HepG2 (cell line): Measurements from ENCODE around the gene RAP1GAP2. TPM values are rescaled to one million over a fixed set of nuclear protein-coding genes. Genes with fewer than 3 reads are reported as not detected.

Experiments used
- ATAC-seq: fragments of 200-7000 bp; cut with Tn5 transposase; 3 replicates; pipeline ENCODE4 v1.9.1; 2020; ENCODE audit warnings: mild to moderate bottlenecking, moderate library complexity
- BruUV-seq: library from RNA; stranded (reverse); fragments of 400-500 nt; replicated peaks from 2 replicates; lab custom pipeline; 2021; lab: Mats Ljungman, UMichigan
- CTCF ChIA-PET: fragments of 300-600 bp; formaldehyde crosslinking; extraction: SDS; loops from one replicate; lab custom pipeline; 2021; ENCODE audit warnings: low total read pairs, inconsistent platforms, low intra/inter-chr PET ratio; lab: Yijun Ruan, JAX
- POLR2A ChIA-PET: fragments of 350-600 bp; sonication (Branson Sonifier 250); formaldehyde crosslinking; loops from one replicate; lab custom pipeline; 2020; ENCODE audit warnings: antibody characterized with exemption, inconsistent platforms; lab: Yijun Ruan, JAX
- DNase-seq: peaks from one replicate; pipeline ENCODE4 v3.0.0-alpha.2; 2015; ENCODE audit warnings: low spot score
- FAIRE-seq: peaks from 3 replicates; lab custom pipeline; 2011; peaks lifted over from hg19 to GRCh38; lab: Jason Lieb, UNC
- H2AFZ ChIP-seq: one replicate; pipeline ENCODE4 v1.6.1; 2011; ENCODE audit warnings: low read length, inconsistent platforms
- H3K27ac ChIP-seq: fragments of 300-600 bp; 3 replicates; pipeline ENCODE4 v1.8.0; 2011; ENCODE audit warnings: mixed run types, mild to moderate bottlenecking, mixed read lengths, low read length, inconsistent platforms; ENCODE audit not compliant: insufficient read depth; ENCODE audit errors: extremely low read length
- H3K27me3 ChIP-seq, 2 experiments: fragments of 200-600 bp in 1 of 2; 2 replicates in 1 of 2; 3 replicates in 1 of 2; pipeline versions ENCODE4 v1.6.0 to v1.8.0; 2011; ENCODE audit warnings: low read length in 2 of 2, mild to moderate bottlenecking in 2 of 2, moderate library complexity in 2 of 2, inconsistent platforms in 1 of 2; ENCODE audit not compliant: insufficient read depth in 2 of 2, control insufficient read depth in 1 of 2
- H3K36me3 ChIP-seq, 2 experiments: fragments of 200-600 bp in 1 of 2; replicated peaks in 1 of 2; 2 replicates in 1 of 2; 3 replicates in 1 of 2; pipeline versions ENCODE4 v1.5.1 to v1.8.0; 2011; ENCODE audit warnings: low read length in 2 of 2, inconsistent platforms in 1 of 2; ENCODE audit not compliant: insufficient read depth in 2 of 2, control insufficient read depth in 1 of 2
- H3K4me1 ChIP-seq: 2 replicates; pipeline ENCODE4 v1.5.1; 2012; ENCODE audit warnings: low read length, inconsistent platforms; ENCODE audit not compliant: insufficient read depth
- H3K4me2 ChIP-seq: 2 replicates; pipeline ENCODE4 v1.6.0; 2011; ENCODE audit warnings: low read depth, low read length, inconsistent platforms
- H3K4me3 ChIP-seq, 3 experiments: fragments of 200-600 bp in 1 of 3; sonication (generic), shearing (Covaris generic) in 1 of 3; replicated peaks in 1 of 3; 2 replicates each; pipeline ENCODE4 v1.5.1; 2011 to 2016; ENCODE audit warnings: low read length in 3 of 3, inconsistent platforms in 2 of 3, low read depth in 2 of 3, mild to moderate bottlenecking in 2 of 3, control low read depth in 1 of 3, mixed read lengths in 1 of 3; ENCODE audit not compliant: insufficient read depth in 1 of 3
- H3K79me2 ChIP-seq: one replicate; pipeline ENCODE4 v1.6.1; 2011; ENCODE audit warnings: low read length, inconsistent platforms; ENCODE audit not compliant: insufficient read depth
- H3K9ac ChIP-seq: 2 replicates; pipeline ENCODE4 v1.6.0; 2011; ENCODE audit warnings: mild to moderate bottlenecking, low read depth, low read length, inconsistent platforms; ENCODE audit not compliant: insufficient read depth
- H3K9me3 ChIP-seq: 2 replicates; pipeline ENCODE4 v1.5.1; 2012; ENCODE audit warnings: mild to moderate bottlenecking, low read length
- H4K20me1 ChIP-seq: 2 replicates; pipeline ENCODE4 v1.6.0; 2011; ENCODE audit warnings: inconsistent platforms, mild to moderate bottlenecking, low read length, moderate library complexity; ENCODE audit not compliant: insufficient read depth
- AGO2 ChIP-seq: fragments of 200-400 bp; formaldehyde crosslinking; optimal IDR thresholded peaks from 2 replicates; pipeline ENCODE3; 2017; ENCODE audit warnings: mild to moderate bottlenecking, low read depth, low read length, moderate library complexity
- ARNT ChIP-seq: fragments of 450-650 bp; IDR thresholded peaks from 2 replicates; pipeline ENCODE4 v1.6.1; 2017
- CERS6 ChIP-seq: sonication (generic); formaldehyde crosslinking; IDR thresholded peaks from 2 replicates; pipeline ENCODE4 v1.5.0; 2020; ENCODE audit warnings: missing genetic modification reagents
- KDM3A ChIP-seq: IDR thresholded peaks from 2 replicates; pipeline ENCODE4 v1.6.1; 2018; ENCODE audit warnings: low read depth, missing compliant biosample characterization
- NCOR1 ChIP-seq: fragments of 200-600 bp; sonication (generic); IDR thresholded peaks from 2 replicates; pipeline ENCODE4 v1.7.0; 2017; ENCODE audit warnings: antibody characterized with exemption, low read length, borderline replicate concordance
- NFATC3 ChIP-seq: sonication (generic); formaldehyde crosslinking; IDR thresholded peaks from 2 replicates; pipeline ENCODE4 v1.5.1; 2020; ENCODE audit warnings: mild to moderate bottlenecking, missing genetic modification reagents
- RBM22 ChIP-seq: fragments of 200-400 bp; formaldehyde crosslinking; optimal IDR thresholded peaks from 2 replicates; pipeline ENCODE3; 2017; ENCODE audit warnings: mild to moderate bottlenecking, low read length, moderate library complexity
- SKI ChIP-seq: fragments of 450-650 bp; IDR thresholded peaks from one replicate; pipeline ENCODE4 v1.6.1; 2018; ENCODE audit warnings: mild to moderate bottlenecking; ENCODE audit not compliant: partially characterized antibody
- SMC3 ChIP-seq: IDR thresholded peaks from 2 replicates; pipeline ENCODE4 v1.6.1; 2011; ENCODE audit warnings: low read length, improper control_type of control experiment
- SOX13 ChIP-seq, 3 experiments: fragments of 450-650 bp in 1 of 3; sonication (generic) in 1 of 3; formaldehyde crosslinking in 1 of 3; IDR thresholded peaks in 2 of 3; conservative IDR thresholded peaks in 1 of 3; 2 replicates each; pipeline versions ENCODE4 v1.5.0 to v1.6.1; 2016 to 2020; ENCODE audit warnings: antibody characterized with exemption in 1 of 3, mild to moderate bottlenecking in 1 of 3, missing compliant biosample characterization in 1 of 3, missing genetic modification reagents in 1 of 3, moderate library complexity in 1 of 3
- ZBTB38 ChIP-seq: sonication (generic); formaldehyde crosslinking; IDR thresholded peaks from 2 replicates; pipeline ENCODE4 v1.5.1; 2020; ENCODE audit warnings: mild to moderate bottlenecking, missing genetic modification reagents
- ZFYVE20 ChIP-seq: sonication (generic); formaldehyde crosslinking; IDR thresholded peaks from 2 replicates; pipeline ENCODE4 v1.8.0; 2023; ENCODE audit warnings: low read depth, mild to moderate bottlenecking, moderate library complexity, missing genetic modification reagents, borderline replicate concordance
- ZKSCAN1 ChIP-seq: fragments of 150-350 bp; IDR thresholded peaks from 2 replicates; pipeline ENCODE4 v1.6.1; 2014; ENCODE audit warnings: low read length
- ZMYM4 ChIP-seq: sonication (generic); formaldehyde crosslinking; IDR thresholded peaks from 2 replicates; pipeline ENCODE4 v1.8.1; 2023; ENCODE audit warnings: mild to moderate bottlenecking, missing genetic modification reagents
- ZNF468 ChIP-seq: sonication (generic); formaldehyde crosslinking; IDR thresholded peaks from 2 replicates; pipeline ENCODE4 v1.8.0; 2022; ENCODE audit warnings: mild to moderate bottlenecking, moderate library complexity, missing genetic modification reagents
- ZNF550 ChIP-seq: sonication (generic); formaldehyde crosslinking; IDR thresholded peaks from 2 replicates; pipeline ENCODE4 v1.4.0; 2020; ENCODE audit warnings: mild to moderate bottlenecking, missing genetic modification reagents, borderline replicate concordance
- WGBS: methylation state at CpG from one replicate; pipeline ENCODE4 v1.1.6; 2017; ENCODE audit warnings: low lambda C conversion rate; 5-methylcytosine and 5-hydroxymethylcytosine counted together
- in situ Hi-C: cut with HindIII; loops from 2 replicates; pipeline ENCODE4 v1.10.0; 2017; ENCODE audit warnings: low pct_unique_long_range_greater_than_20kb; ENCODE audit not compliant: extremely low pct_ligation_motif_present
- intact Hi-C: fragments of 100-400 bp; cut with micrococcal nuclease; formaldehyde crosslinking; loops from one replicate; pipeline ENCODE4 v1.10.0; 2022; ENCODE audit not compliant: unreplicated experiment
- polyA plus RNA-seq, 8 experiments: library from polyadenylated mRNA; depleted of rRNA in 3 of 8; stranded (reverse) in 7 of 8; unstranded in 1 of 8; fragments of >200 nt; fragmentation: Illumina TruSeq in 4 of 8; extraction: Trizol in 4 of 8; gene quantifications; 2 replicates each; pipeline versions ENCODE4 v1.2.1 to v1.2.3, GENCODE V29; 2011 to 2016; ENCODE audit warnings: low read depth in 4 of 8, missing spikeins in 1 of 8, mixed read lengths in 1 of 8; ENCODE audit not compliant: insufficient read depth in 1 of 8
- total RNA-seq, 5 experiments: library from RNA; depleted of rRNA; stranded (reverse); fragments of >200 nt; fragmentation: Illumina TruSeq; extraction: Trizol; gene quantifications; 2 replicates each; pipeline ENCODE4 v1.2.3, GENCODE V29; 2016; ENCODE audit warnings: low read depth in 1 of 5

Gene RAP1GAP2
- total and polyA plus RNA-seq, 2 of the 13 experiments (the other 11 are each of a cell fraction or from before 2014, with no cell fraction given), result 10.9 to 12.0 TPM

GRCh38 chr17:2855063-2855600 is 58.9 kb downstream of the RAP1GAP2 start:
- Histone ChIP-seq H3K27ac (no peak overlapping the region), H2AFZ (no peak overlapping the region)
- ATAC-seq, result no peak

GRCh38 chr17:2856727-2857126 is 60.5 kb downstream of the RAP1GAP2 start:
- 14% methylated on average over 5 of the region's 5 CpGs for WGBS
- TF ChIP-seq ZBTB38 (CRISPR knock-in tag) (no peak), ZFYVE20 (no peak), SMC3 (no peak), SOX13 (IDR thresholded peaks at IDR 0.05) (no peak), SOX13 (CRISPR knock-in tag; conservative IDR thresholded peaks at IDR 0.05 in 1 of 2, IDR thresholded peaks at IDR 0.05 in 1 of 2) (0 out of 4 replicates have a peak, but pooled peaks of 1 of the 2 experiments have one; percentile 7), NCOR1 (peak; percentile 60; the same call in 1 of the 2 replicates), NFATC3 (CRISPR knock-in tag) (no peak), ARNT (no peak), KDM3A (CRISPR knock-in tag) (no peak), SKI (peak; percentile 72), CERS6 (CRISPR knock-in tag) (no peak), ZNF468 (CRISPR knock-in tag) (no peak)

More at GRCh38 chr17:2855063-2855600, 58.9 kb downstream of the RAP1GAP2 start:
- Histone ChIP-seq H4K20me1 (no peaks in the 10 kb centered on the region), H3K4me2 (peak overlapping the region; percentile 92; the same call in 1 of the 2 replicates), H3K79me2 (no peaks in the 10 kb centered on the region), H3K36me3 (no peaks in the 10 kb centered on the region)
- no TSS peak for BruUV-seq
- in situ Hi-C loops (loop anchor here (10.0 kb wide), 1 partner anchor 160 kb away; no protein-coding TSS in a partner anchor), intact Hi-C loops (loop anchor here (2.0 kb wide), 1 partner anchor 32 kb away; no protein-coding TSS in a partner anchor)
- WGBS, result 72% methylated on average over 8 of the region's 8 CpGs
- ChIA-PET CTCF (no interaction called here), POLR2A (interaction anchor here (1.4 to 2.0 kb wide), 3 partner anchors 13 to 105 kb away, joined by 4 to 7 read pairs (median 5); no protein-coding TSS in a partner anchor)
- TF ChIP-seq AGO2 (no peak), ZNF550 (CRISPR knock-in tag) (no peak), ZMYM4 (CRISPR knock-in tag) (no peak), ZKSCAN1 (no peak), RBM22 (no peak)
- TF ChIP-seq, all 625 proteins: peak for 0
- Histone ChIP-seq H3K9me3 (no peaks in the 10 kb centered on the region), H3K4me3 (peak overlapping the region in 2 of 3 experiments; percentile 61 to 73; a peak in 3 of 6 replicates), H3K9ac (no peak overlapping the region), H3K27me3 (peaks cover 2 to 14% of the 10 kb centered on the region in 2 experiments; a peak in 4 of 5 replicates), H3K4me1 (peaks cover 28% of the 10 kb centered on the region)
- FAIRE-seq, result no peak
- no peak for DNase-seq

More at GRCh38 chr17:2856727-2857126, 60.5 kb downstream of the RAP1GAP2 start:
- Histone ChIP-seq H3K4me1 (peaks cover 28% of the 10 kb centered on the region), H3K79me2 (no peaks in the 10 kb centered on the region), H3K9ac (no peak overlapping the region), H3K27me3 (peaks cover 2 to 14% of the 10 kb centered on the region in 2 experiments; a peak in 4 of 5 replicates), H3K4me2 (peak overlapping the region; percentile 55), H3K9me3 (no peaks in the 10 kb centered on the region), H3K4me3 (no peak overlapping the region; a peak in 1 of 6 replicates), H3K36me3 (no peaks in the 10 kb centered on the region), H4K20me1 (no peaks in the 10 kb centered on the region), H2AFZ (no peak overlapping the region), H3K27ac (no peak overlapping the region)
- POLR2A ChIA-PET, result no interaction called here
- in situ Hi-C loops, result loop anchor here (10.0 kb wide), 1 partner anchor 158 kb away; no protein-coding TSS in a partner anchor
- ATAC-seq (peak; percentile 58), FAIRE-seq (no peak), DNase-seq (peak; percentile 49)
- CTCF ChIA-PET, result no interaction called here
- intact Hi-C loops, result no loop called here
- BruUV-seq, result no TSS peak
